ENCODE results near the gene NCAM2.

- TF ChIP-seq CTCF (IDR thresholded peaks at IDR 0.05) (no peak), POLR2A (IDR thresholded peaks at IDR 0.05) (no peak), POLR2AphosphoS5 (IDR thresholded peaks at IDR 0.05) (no peak)
These were observed 78.3 kb downstream of the NCAM2 start for GRCh38 chr21:21076491-21076890.
